HG03520 (cell line): ENCODE data around the gene PODN.

ENCODE experiments used
- ATAC-seq: cut with Tn5 transposase; IDR thresholded peaks from one replicate; pipeline ENCODE4 v1.9.1; 2021; ENCODE audit warnings: mild to moderate bottlenecking, moderate library complexity; ENCODE audit not compliant: unreplicated experiment

Gene PODN

DNA sequence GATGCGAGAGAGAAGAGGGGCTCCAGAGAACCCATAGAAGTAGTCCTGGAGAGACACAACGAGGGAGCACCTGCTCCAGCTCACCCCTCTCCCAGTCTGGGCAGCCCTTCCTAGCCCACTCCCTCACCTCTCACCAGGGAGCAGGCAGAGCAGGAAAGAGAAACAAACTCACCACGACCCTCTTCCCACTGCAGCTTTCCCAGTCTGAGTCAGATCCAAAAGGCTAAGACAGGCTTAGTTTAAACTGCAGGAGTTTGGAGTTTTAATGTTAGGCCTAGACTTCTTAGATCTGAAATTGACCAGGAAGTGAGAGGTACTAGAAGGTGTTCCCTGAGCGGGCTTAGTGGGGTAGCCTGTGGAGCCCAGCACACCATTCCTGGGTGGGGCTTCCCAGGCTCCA, 50.8 kb downstream of the PODN start:
- ATAC-seq: no peak

DNA sequence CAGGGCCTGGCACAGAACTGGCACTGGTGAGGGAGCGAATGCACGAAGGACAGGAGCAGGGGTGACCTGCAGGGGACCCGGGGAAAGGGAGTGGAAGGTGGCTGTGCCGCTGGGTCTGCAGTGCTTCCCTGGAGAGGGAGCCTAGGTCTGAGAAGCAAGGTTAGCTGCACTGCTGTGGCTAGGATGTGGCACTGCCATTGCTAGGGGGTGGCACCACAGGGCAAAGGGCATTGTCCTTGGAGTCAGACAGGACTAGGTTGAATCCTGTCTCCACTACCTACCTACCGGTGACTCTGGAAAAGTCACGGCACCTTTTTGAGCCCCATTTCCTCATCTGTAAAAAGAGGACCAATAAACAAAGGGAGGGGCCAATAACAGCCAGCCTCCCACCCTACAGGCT, 52.1 kb downstream of the PODN start:
- ATAC-seq: no peak

DNA sequence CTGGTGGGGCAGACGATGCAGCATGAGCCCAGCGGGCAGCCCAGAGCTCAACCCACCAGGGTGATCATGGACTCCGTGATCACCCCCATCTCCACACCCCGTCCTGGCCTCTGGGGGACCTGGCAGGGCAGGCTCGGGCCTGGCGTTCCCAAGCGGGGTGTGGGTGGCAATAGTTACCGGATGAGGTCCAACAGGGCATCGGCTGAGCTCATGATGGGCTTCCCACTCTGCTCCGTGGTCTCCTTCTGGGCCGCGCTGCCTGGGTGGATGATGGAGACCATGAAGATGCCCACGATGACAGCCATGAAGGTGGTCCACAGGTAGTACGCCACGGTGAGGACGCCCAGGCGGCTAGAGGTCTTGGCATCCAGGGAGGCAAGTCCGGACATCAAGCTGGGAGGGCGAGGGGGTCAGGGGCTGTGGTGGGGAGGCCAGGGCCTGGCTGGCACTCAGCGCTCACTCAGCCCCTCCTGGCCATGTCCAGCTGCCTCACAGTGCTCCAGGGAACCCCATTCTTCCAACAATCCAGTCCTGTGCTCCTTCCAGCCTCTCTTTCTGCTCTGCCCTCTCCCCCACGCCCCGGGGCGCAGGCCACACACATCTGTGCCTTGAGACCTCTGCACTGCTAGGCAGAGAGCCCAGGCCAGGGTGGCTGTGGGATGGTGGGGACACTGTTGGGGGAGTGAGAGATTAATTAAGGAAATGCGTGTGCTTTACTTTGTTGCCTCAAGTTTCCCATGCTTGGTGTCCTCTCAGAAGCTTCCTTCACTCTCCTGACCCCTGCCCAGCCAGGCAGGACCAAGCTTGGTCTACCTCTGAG, 52.8 kb downstream of the PODN start:
- no peak for ATAC-seq

DNA sequence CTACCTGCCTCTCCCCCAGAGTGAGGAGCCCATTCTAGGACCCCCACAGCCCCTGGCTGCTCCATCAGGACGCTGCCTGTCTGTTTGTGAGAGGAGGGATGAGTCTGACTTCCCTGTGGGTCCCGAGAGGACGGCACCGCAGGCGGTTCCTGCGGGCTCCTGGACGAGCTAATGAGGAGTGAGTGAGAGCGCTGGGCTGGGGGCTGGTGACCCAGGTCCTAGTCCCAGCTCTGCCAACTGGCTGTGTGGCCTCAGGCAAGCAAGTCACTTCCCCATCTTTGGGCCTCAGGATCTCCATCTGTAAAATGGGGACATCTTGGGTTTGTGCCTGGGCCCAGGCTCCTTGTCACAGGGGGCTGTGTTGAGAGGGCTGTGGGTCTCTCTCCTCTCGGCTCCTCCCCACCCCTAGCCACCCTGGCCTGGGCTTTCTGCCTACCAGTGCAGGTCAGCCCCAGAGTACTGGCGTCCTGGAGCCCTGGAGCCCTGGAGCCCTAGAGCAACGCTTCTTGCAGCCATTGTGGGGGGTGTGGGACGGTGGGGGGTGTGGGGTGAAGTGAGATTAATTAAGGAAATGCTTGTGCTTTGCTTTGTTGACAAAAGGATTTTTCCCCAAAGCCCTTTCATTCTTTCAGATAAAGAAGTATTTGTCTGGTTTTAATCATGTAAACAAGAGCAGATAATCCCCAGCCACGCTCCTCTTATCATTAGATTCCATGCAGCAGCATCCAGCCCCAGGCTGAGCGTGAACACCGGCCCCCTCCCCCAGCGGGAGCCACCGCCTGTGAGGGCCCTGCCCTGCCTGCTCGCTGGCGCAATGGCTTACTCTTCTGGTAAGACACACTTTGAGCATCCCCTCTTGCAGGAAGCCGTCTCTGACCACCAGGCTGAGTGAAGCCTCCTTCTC, 53.6 kb downstream of the PODN start:
- ATAC-seq: no peak

DNA sequence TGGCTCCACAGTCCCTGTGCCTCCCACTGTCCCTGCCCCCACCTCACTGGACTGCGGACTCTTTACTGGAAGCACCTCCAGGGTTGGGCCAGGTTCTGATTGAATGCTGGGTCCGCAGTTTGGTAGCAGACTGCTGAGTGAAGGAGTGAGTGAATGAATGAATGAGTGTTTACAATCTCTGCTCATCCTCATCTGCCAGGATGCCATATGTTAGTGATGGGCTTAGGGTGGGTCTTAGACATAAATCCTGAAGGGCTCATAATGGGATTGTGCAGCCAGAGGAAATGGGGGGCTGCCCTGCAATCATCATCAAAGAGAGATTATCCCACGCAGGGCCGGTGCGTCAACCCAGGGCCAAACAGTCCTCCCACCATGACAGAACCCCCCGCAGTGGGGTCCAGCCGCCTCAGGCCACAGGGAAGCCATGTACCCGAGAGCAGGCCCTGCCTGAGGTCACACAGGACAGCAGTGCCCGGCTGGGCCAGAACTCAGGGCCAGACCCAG, 54.3 kb downstream of the PODN start:
- ATAC-seq: no peak

DNA sequence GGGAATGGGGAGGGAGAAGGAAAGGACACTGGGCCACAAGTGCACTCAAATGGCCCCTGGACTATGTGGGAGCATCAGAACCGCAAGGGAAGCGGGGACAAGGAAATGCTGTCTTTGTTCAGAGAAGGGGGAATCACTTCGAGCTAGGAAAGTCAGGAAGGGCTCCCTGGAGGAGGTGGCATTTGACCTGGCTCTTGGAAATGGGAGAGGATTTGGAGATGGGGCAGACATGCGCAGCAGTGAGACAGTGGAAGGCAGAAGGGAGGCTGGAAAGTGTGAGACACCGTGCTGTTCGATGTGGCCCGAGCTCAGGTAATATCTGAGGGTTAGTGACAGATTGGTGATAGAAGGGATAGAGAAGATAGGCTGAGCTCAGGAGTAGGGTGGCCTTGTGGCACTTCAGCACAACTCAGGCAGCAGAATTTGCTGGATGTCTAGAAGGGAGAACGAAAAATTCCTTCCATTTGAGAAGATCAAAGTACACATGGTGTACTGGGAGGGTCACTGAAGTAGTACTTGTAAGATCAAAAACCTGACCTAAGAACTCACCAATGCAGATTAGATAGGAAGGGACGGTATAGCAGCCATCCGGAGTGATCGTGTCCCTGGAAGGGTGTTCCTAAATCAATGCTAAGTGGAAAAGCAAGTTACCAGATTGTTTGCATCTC, 55.1 kb downstream of the PODN start:
- no peak for ATAC-seq

DNA sequence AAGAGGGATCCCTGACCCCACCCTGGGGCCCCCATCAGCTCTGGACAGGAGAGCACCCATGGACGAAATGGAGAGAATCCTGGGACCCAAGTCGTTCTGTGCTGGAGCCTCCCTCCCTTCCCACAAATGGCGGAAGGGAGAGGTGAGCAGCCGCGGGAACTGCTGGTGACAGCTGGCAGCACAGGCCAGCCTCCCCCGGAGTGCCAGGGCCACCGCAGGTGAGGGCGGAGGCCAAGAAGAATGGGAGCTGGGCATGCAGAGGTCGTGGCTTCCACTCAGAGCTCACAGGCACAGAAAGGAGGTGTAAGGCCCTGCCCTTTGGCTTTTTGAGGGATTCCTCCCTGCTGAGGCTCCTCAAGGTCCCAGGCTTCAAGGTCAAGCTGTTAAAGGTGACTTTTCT, 55.8 kb downstream of the PODN start:
- ATAC-seq: no peak

DNA sequence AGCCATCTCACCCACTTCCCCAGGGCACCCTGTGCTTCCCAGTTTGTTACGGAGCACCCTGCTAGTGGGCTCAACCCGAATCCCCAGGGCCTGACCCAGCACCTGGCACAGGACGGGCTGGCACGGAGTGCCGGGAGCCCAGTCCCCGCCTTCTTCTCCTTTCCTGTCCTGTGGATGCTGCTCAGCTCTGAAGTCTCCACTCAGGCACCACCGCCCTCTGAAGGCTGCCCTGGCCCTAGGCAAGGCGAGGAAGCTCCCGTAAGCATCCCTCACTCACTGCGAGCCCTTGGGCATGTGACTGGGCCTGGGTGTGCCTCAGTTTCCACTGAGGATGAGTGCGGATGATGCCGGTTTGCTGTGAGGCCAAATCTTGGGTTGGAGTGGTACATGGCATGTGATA, 58.6 kb downstream of the PODN start:
- ATAC-seq: no peak

DNA sequence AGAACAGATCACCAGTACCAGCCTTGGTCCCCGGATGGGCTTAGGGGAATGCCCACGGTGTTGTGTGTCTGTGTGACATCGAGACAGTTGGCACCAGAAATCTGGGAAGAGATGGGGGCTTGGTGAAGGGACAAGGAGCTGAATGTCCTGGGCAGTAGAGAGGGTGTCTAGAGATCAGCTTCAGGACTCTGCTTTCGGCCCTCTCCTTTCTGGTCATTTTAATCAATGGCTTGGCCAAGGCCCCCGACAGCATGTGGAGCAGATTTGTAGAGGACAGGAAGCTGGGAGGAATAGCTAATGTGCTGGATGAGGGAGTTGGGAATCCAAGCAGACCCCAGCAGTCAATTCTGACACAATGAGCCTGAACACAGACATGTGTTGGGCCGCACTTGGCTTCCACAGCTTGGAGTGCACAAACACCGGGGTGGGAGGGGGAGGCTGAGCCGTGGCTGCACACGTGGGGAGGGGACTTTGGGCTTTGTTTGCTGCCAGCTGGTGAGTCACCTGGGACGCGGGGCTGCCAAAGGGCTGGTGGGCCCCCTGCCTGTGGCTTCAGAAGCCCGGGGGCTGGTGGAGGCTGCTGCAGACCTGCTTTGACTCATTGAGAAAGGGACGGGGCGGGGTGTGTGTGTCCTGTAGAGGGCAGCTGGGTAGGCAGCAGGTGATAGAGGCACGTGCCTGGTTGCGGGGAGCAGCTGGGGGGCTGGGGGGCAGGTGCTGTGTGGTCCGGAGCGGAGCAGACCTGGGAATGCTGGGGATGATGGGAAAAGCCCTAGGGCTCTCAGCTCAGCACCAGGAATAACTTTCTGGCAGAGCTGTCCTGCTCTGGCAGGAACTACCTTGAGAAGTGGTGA, 59.5 kb downstream of the PODN start:
- ATAC-seq: no peak

DNA sequence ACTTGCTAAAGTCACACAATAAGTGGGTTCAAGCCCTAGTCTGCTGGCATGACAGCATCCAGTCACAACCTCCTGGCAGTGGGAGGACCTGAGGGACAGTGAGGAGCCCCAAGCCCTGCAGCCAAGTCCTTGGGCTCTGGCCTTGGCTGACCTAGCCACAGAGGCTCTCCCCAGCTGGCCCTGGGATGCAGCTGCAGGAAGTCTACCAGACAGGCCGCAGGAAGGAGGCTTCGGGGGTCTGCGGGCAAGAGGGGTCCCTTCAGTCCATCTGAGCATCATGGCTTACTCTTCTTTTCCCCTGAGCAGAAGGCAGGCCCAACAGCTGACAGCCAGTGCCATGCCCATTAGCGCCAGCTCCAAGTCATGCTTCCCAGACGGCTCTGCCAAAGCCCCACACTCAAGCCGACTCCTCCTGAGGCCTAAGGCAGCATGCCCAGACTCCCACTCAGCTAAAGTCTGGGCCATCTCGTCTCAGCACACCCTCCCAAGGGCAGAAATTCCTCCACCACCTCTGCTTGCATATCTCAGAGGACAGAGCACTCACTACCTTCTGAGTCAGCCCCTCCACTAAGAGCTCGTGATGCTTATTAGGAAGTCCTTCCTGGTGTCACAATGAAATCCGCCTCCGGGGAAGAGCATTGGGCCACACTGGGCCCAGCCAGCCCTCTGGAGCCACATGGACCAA, 60.3 kb downstream of the PODN start:
- no peak for ATAC-seq

DNA sequence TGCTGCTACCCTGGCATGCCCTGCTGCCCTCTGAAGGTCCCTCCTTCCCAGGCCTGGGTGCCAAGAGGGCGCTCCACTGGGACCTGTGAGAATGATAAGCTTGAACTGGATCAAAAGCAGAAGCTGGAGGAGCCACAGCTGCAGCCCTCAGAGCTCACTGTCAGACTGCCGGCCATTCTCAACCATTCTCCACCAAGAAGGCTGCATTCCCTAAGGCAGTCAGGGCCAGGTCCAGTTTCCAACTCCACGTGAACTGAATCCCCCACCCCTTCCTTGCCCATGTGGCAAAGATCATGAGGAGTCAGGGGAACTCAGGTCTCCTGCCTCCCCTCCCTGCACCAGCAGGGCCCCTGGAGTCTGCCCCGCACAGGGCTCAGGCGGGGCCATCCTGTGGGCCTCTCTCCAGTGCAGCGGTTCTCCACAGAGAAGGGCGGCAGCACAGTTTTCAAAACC, 61.0 kb downstream of the PODN start:
- no peak for ATAC-seq

DNA sequence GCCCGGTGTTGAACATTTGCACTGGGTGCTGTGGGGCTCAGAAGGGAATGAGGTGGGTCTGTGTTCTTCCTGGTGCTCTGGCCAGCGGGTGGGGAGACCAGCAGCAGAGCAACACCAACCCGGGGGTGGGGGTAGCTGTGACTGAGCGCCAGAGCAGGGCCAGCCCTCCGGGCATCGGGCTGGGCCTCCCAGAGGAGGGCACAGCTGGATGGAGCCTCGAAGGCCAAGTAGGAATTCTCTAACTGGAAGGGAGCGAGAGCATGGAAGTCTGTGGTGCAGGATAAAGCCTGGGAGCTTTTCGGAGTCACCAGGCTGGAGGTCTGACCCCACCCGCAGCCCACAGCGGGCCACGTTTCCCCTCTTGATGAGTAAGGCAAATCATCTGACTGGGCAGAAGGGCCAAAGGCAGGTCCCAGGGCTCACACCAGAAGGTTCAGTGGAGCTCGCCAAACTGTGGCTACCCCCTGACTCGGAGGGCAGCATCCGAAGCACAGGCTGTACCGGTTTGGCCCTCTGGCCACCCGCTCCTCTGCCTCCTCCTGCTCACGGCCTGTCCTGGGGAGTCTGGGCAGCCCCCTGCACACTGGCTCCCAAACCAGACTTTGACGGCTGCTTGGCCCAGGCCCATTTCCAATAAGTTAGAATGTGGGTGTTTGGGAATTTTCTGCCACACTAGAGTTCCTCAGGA, 61.6 kb downstream of the PODN start:
- ATAC-seq: no peak

DNA sequence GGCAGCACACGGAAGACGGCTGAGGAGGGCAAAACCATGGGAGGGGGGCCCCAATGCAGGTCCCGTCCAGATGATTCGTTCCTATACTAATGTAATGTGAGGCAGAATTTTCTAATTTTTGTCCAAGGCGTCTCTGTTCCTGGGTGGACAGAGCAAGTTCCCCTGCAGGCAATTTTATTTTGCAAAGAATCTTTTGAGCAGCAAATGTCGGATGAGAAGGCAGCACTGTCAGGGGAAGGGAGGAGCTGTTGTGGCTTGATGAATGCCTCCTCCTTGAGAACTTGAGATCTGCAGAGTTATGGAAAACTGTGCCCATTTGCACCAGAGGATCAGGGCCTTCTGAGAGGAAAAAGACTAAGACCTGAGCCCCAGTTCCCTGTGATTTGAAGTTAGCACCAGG, 63.1 kb downstream of the PODN start:
- no peak for ATAC-seq

DNA sequence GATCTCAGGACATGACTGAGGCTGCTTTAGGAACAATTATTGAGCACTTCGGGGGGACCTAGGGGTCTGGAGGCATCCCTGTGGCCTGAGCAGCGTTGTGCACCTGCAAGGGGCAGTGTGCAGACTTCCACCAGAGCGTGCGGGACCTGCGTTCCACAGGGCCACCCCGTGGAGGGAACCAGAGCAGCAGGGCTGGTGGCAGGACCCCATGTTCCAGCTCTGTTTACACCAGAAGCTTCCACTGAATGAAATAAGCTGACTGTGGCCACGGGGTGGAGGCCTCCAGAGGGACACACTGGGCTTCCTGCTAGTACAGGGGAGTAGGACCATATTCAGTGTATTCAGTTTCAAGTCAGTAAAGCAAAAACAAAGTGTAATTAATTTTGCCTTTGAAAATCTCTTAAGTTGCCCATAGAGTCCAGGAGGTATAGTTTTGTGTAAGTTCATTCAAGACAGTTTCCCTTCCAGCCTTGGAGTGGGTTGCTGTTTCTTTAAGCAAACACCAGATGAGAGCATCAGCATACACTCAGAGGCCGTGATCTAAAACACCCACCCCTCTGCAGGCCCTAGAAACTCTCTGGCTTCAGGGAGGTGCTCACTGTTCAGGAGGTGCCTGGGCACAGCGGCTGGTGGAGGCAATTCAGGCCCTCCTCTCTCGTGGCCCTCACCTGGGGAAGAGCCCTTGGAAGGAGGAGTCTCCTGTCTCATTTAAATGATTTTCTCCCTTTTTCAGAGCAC, 63.8 kb downstream of the PODN start:
- ATAC-seq: no peak

DNA sequence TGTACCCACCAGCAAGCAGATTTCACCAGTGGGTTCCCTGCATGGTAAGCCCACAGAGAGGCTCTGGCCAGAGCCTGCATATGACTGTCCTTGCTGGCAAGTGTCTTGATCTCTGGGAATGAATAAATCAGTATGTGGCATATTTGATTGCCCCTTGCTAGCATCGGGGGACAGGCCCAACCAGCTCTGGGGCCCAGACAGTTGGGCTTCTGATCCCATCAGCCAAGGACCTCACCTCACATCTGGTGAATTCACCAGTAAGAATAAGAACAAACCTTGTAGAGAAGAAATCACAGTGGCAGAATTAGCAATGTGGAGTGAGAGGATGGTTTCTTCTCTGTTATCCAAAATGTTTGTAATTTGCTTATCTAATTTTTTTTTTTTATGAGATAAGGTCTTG, 64.5 kb downstream of the PODN start:
- ATAC-seq: no peak

DNA sequence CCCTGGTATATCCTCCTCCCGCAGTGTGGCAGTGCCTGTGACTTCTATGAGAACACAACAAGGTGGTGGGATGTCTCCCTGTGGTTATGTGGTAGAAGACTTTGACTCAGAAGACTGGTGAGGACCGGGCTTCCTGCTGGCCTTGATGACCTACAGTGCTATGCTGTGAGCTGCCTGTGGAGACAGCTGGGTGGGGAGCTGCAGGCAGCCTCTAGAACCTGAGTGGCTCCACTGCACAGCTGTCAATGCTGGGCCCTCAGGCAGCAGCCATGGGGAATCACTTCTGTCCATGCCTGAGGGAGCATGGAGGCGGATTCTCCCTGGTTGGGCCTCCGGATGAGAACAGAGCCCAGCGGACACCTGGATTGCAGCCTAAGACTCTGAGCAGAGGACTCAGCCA, 65.5 kb downstream of the PODN start:
- ATAC-seq: no peak

DNA sequence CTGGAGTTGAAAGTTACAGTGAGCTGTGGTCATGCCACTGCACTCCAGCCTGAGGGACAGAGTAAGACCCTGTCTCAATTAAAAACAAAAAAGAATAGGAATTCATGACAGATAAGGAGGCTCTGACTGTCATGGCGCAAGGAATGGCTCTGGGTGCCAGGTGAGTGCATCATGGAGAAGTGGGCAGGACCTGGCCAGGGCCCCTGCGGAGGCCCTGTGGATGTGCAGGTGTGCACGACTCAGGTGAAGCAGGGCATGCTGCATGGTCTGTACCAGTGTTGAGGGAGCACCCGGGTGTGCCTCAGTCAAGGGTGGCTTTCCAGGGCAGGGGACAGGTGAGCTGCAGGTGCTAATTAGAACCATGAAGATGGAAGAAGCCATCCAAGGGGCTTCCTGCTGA, 66.4 kb downstream of the PODN start:
- no peak for ATAC-seq

DNA sequence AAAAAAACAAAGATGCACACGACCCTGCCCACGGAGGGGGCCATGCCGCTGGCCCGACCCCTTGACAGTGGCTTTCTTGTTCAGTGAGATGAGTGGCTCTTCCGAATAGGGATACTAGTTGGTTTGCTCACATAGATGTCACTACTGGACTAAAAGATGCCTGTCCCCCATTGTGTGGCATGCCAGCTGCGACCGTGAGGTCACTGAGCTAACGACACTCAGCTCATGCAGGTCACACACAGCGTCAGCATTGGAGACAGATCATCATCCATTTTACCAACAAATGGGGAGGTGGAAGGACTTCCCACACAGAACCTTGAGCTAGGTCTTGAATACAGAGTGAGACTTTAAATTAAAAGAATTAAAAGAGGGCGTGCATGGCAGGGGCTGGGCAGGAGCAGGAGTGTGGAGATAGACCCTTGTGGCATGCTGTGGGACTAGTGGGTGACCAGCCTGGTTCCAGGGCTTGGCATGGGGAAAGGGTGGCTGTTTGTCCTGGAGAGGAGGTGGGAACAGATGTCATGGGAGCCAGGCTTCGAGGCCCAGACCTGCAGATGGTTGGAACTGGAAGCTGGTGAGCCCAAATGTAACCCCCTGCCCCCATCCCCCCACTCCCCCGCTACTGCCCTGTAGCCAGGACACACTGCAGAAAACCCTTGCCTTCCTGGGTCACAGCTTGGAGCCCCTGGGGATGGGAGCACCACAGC, 68.0 kb downstream of the PODN start:
- no peak for ATAC-seq
